HFFc6 (cell line): ENCODE results near the gene SLC36A3. TPM values are rescaled to one million over a fixed set of nuclear protein-coding genes. Genes with fewer than 3 reads are reported as not detected.

Experiments
- DNase-seq: peaks from one replicate; pipeline ENCODE4 v3.0.0-alpha.2; 2018
- H3K27ac Mint-ChIP-seq: 2 replicates; pipeline ENCODE4 v1.8.0; 2020; ENCODE audit warnings: mild to moderate bottlenecking, mixed read lengths
- H3K27me3 Mint-ChIP-seq: 2 replicates; pipeline ENCODE4 v1.8.0; 2021; ENCODE audit warnings: mild to moderate bottlenecking, moderate library complexity, mixed read lengths; ENCODE audit not compliant: insufficient read depth
- H3K36me3 Mint-ChIP-seq: 2 replicates; pipeline ENCODE4 v1.8.0; 2021; ENCODE audit warnings: low read depth, mixed read lengths
- H3K4me1 Mint-ChIP-seq: 2 replicates; pipeline ENCODE4 v1.8.0; 2020; ENCODE audit warnings: low read depth, mixed read lengths
- H3K4me3 Mint-ChIP-seq: 2 replicates; pipeline ENCODE4 v1.8.0; 2020; ENCODE audit warnings: mild to moderate bottlenecking, moderate library complexity, mixed read lengths
- H3K9me3 Mint-ChIP-seq: 2 replicates; pipeline ENCODE4 v1.8.0; 2020; ENCODE audit warnings: mild to moderate bottlenecking, mixed read lengths
- CTCF ChIP-seq: fragments of 200-600 bp; sonication (generic); IDR thresholded peaks from 2 replicates; pipeline ENCODE4 v1.5.0; 2021; ENCODE audit warnings: antibody characterized with exemption, mild to moderate bottlenecking
- total RNA-seq, 6 experiments: library from RNA; stranded (reverse); fragmentation: NEBNext Ultra II Directional; extraction: Animal tissue kit (Norgen Biotek cat#: 25700); gene quantifications; 2 replicates in 1 of 6; 3 replicates in 5 of 6; pipeline ENCODE4 v1.2.3, GENCODE V29; 2021

Gene SLC36A3
- total RNA-seq, 6 experiments from 2014 or later: not detected

GRCh38 chr5:151298063-151298855 is 5.3 kb downstream of the SLC36A3 start:
- no peak for DNase-seq
- H3K36me3 Mint-ChIP-seq: no peaks in the 10 kb centered on the region
- H3K4me3 Mint-ChIP-seq: no peak overlapping the region
- H3K27ac Mint-ChIP-seq: no peak overlapping the region
- TF ChIP-seq CTCF: no peak
- peaks cover 20% of the 10 kb centered on the region for H3K27me3 Mint-ChIP-seq
- no peaks in the 10 kb centered on the region for H3K9me3 Mint-ChIP-seq
- no peaks in the 10 kb centered on the region for H3K4me1 Mint-ChIP-seq

GRCh38 chr5:151296974-151297373 is 6.6 kb downstream of the SLC36A3 start:
- TF ChIP-seq CTCF: no peak
- DNase-seq: no peak
- Mint-ChIP-seq H3K27ac (no peak overlapping the region), H3K9me3 (no peaks in the 10 kb centered on the region), H3K4me1 (no peaks in the 10 kb centered on the region), H3K36me3 (no peaks in the 10 kb centered on the region), H3K4me3 (no peak overlapping the region), H3K27me3 (peaks cover 19% of the 10 kb centered on the region)

GRCh38 chr5:151296478-151296830 is 7.1 kb downstream of the SLC36A3 start:
- Mint-ChIP-seq H3K36me3 (no peaks in the 10 kb centered on the region; the same call in 1 of the 2 replicates), H3K9me3 (peaks cover 3% of the 10 kb centered on the region; the same call in 1 of the 2 replicates), H3K4me1 (no peaks in the 10 kb centered on the region), H3K4me3 (no peak overlapping the region), H3K27ac (no peak overlapping the region), H3K27me3 (peaks cover 19% of the 10 kb centered on the region)
- DNase-seq: no peak
- no peak for TF ChIP-seq CTCF

GRCh38 chr5:151295791-151296477 is 7.6 kb downstream of the SLC36A3 start:
- H3K27me3 Mint-ChIP-seq: peaks cover 19% of the 10 kb centered on the region
- peaks cover 7% of the 10 kb centered on the region; the same call in 1 of the 2 replicates for H3K9me3 Mint-ChIP-seq
- H3K4me3 Mint-ChIP-seq: no peak overlapping the region
- TF ChIP-seq CTCF: no peak
- DNase-seq: no peak
- H3K27ac Mint-ChIP-seq: no peak overlapping the region
- no peaks in the 10 kb centered on the region; the same call in 1 of the 2 replicates for H3K36me3 Mint-ChIP-seq
- H3K4me1 Mint-ChIP-seq: no peaks in the 10 kb centered on the region

- Mint-ChIP-seq H3K9me3 (peaks cover 7% of the 10 kb centered on the region; the same call in 1 of the 2 replicates), H3K27ac (no peak overlapping the region), H3K4me1 (no peaks in the 10 kb centered on the region), H3K27me3 (peaks cover 19% of the 10 kb centered on the region), H3K4me3 (no peak overlapping the region), H3K36me3 (no peaks in the 10 kb centered on the region; the same call in 1 of the 2 replicates)
- no peak for DNase-seq
- TF ChIP-seq CTCF: no peak
Observed at GRCh38 chr5:151295138-151295537, 8.4 kb downstream of the SLC36A3 start.
